Measurements from ENCODE around the gene OR8D1. TPM values are rescaled to one million over a fixed set of nuclear protein-coding genes. Genes with fewer than 3 reads are reported as not detected.

OR8D1 gene
- polyA plus RNA-seq, 1 donor from 2014 or later: not detected

GRCh38 chr11:124322356-124322755, 8.6 kb upstream of the OR8D1 start:
- Histone ChIP-seq H3K4me3 (ENCODE audit: low read length) (no peak overlapping the region), H3K9me2 (ENCODE audit: insufficient read depth, low read length) (no peaks in the 10 kb centered on the region), H3F3A (ENCODE audit: insufficient read depth, low read length, poor library complexity, severe bottlenecking) (no peaks in the 10 kb centered on the region), H2AFZ (ENCODE audit: low read depth, low read length) (no peak overlapping the region), H4K20me1 (ENCODE audit: insufficient read depth) (no peaks in the 10 kb centered on the region), H3K27ac (ENCODE audit: low read length) (no peak overlapping the region), H3K9ac (ENCODE audit: low read length) (no peak overlapping the region), H3K79me2 (replicated peaks; ENCODE audit: insufficient read depth, low read length) (no peaks in the 10 kb centered on the region), H3K36me3 (ENCODE audit: insufficient read depth, low read length) (no peaks in the 10 kb centered on the region), H3K4me2 (ENCODE audit: low read length) (no peak overlapping the region), H3K27me3 (ENCODE audit: insufficient read depth, low read depth, low read length) (no peaks in the 10 kb centered on the region), H3K9me3 (ENCODE audit: low read length) (no peaks in the 10 kb centered on the region)
- TF ChIP-seq REST (IDR thresholded peaks at IDR 0.05; ENCODE audit: borderline replicate concordance): no peak
- no peak for TF ChIP-seq RAD21 (conservative IDR thresholded peaks at IDR 0.05)
- TF ChIP-seq EP300 (conservative IDR thresholded peaks at IDR 0.05; ENCODE audit: poor library complexity, severe bottlenecking): no peak
- TF ChIP-seq POLR2AphosphoS5 (IDR thresholded peaks at IDR 0.05): no peak
- TF ChIP-seq CTCF (IDR thresholded peaks at IDR 0.05; ENCODE audit: poor library complexity, severe bottlenecking): no peak
- no peak for TF ChIP-seq SMC3 (conservative IDR thresholded peaks at IDR 0.05; ENCODE audit: poor library complexity)
- no peak for TF ChIP-seq MXI1 (conservative IDR thresholded peaks at IDR 0.05; ENCODE audit: poor library complexity, severe bottlenecking)
- TF ChIP-seq TAF1 (IDR thresholded peaks at IDR 0.05; ENCODE audit: low read depth): no peak
- TF ChIP-seq EZH2 (IDR thresholded peaks at IDR 0.05; ENCODE audit: borderline replicate concordance, insufficient read depth, low read length, poor library complexity, severe bottlenecking): no peak

- TF ChIP-seq RAD21 (conservative IDR thresholded peaks at IDR 0.05): no peak
- TF ChIP-seq EP300 (conservative IDR thresholded peaks at IDR 0.05; ENCODE audit: poor library complexity, severe bottlenecking): no peak
- TF ChIP-seq MXI1 (conservative IDR thresholded peaks at IDR 0.05; ENCODE audit: poor library complexity, severe bottlenecking): no peak
- TF ChIP-seq POLR2AphosphoS5 (IDR thresholded peaks at IDR 0.05): no peak
- TF ChIP-seq EZH2 (IDR thresholded peaks at IDR 0.05; ENCODE audit: borderline replicate concordance, insufficient read depth, low read length, poor library complexity, severe bottlenecking): no peak
- no peak for TF ChIP-seq TAF1 (IDR thresholded peaks at IDR 0.05; ENCODE audit: low read depth)
- no peak for TF ChIP-seq REST (IDR thresholded peaks at IDR 0.05; ENCODE audit: borderline replicate concordance)
- no peak for TF ChIP-seq CTCF (IDR thresholded peaks at IDR 0.05; ENCODE audit: poor library complexity, severe bottlenecking)
- TF ChIP-seq SMC3 (conservative IDR thresholded peaks at IDR 0.05; ENCODE audit: poor library complexity): no peak
- no peak within 1 kb of the TSS for H3K27ac ChIP-seq (ENCODE audit: low read length)
- H3K9me3 ChIP-seq (ENCODE audit: low read length): no peaks in the 10 kb centered on the region
- H4K20me1 ChIP-seq (ENCODE audit: insufficient read depth): no peaks in the 10 kb centered on the region
- H3F3A ChIP-seq (ENCODE audit: insufficient read depth, low read length, poor library complexity, severe bottlenecking): no peaks in the 10 kb centered on the region
- no peak within 1 kb of the TSS for H3K4me2 ChIP-seq (ENCODE audit: low read length)
- H3K9me2 ChIP-seq (ENCODE audit: insufficient read depth, low read length): no peaks in the 10 kb centered on the region
- H3K27me3 ChIP-seq (ENCODE audit: insufficient read depth, low read depth, low read length): no peaks in the 10 kb centered on the region
- H3K79me2 ChIP-seq (replicated peaks; ENCODE audit: insufficient read depth, low read length): no peaks in the 10 kb centered on the region
- H3K9ac ChIP-seq (ENCODE audit: low read length): no peak within 1 kb of the TSS
- no peaks in the 10 kb centered on the region for H3K36me3 ChIP-seq (ENCODE audit: insufficient read depth, low read length)
- no peak within 1 kb of the TSS for H3K4me3 ChIP-seq (ENCODE audit: low read length)
- H2AFZ ChIP-seq (ENCODE audit: low read depth, low read length): no peak within 1 kb of the TSS
These were observed 6.3 kb upstream of the OR8D1 start, which contains the start of gene OR8D2 for GRCh38 chr11:124320097-124320496. Gene OR8D2, minus strand, starts transcription at chr11:124320197. Its CDS starts 0 bp downstream, at chr11:124320197.
